Small intestine (tissue), 7 donors: ENCODE data around the gene GPR84. TPM values are rescaled to one million over a fixed set of nuclear protein-coding genes. Genes with fewer than 3 reads are reported as not detected.

ENCODE experiments used
- DNase-seq, 2 donors: peaks; one replicate each; pipeline versions ENCODE4 v3.0.0 to v3.0.0-alpha.2; 2013
- FAIRE-seq: peaks from 2 replicates; lab custom pipeline; 2012; peaks lifted over from hg19 to GRCh38; lab: Jason Lieb, UNC
- H3K27ac ChIP-seq, 3 donors: one replicate each; pipeline ENCODE4 v1.5.1; 2013; ENCODE audit warnings: low read length in 2 of 3, mild to moderate bottlenecking in 2 of 3, control low read depth in 1 of 3, inconsistent platforms in 1 of 3, low read depth in 1 of 3, moderate library complexity in 1 of 3
- H3K27me3 ChIP-seq, 3 donors: one replicate each; pipeline ENCODE4 v1.6.1; 2013; ENCODE audit warnings: low read length in 3 of 3, inconsistent platforms in 1 of 3; ENCODE audit not compliant: control insufficient read depth in 3 of 3, insufficient read depth in 3 of 3
- H3K36me3 ChIP-seq, 3 donors: one replicate each; pipeline ENCODE4 v1.6.1; 2013; ENCODE audit warnings: low read length in 3 of 3, inconsistent platforms in 1 of 3, low read depth in 1 of 3, mild to moderate bottlenecking in 1 of 3, moderate library complexity in 1 of 3; ENCODE audit not compliant: control insufficient read depth in 3 of 3, insufficient read depth in 2 of 3
- H3K4me1 ChIP-seq, 3 donors: one replicate each; pipeline ENCODE4 v1.6.1; 2013; ENCODE audit warnings: low read length in 2 of 3, inconsistent platforms in 1 of 3, low read depth in 1 of 3, mild to moderate bottlenecking in 1 of 3, moderate library complexity in 1 of 3; ENCODE audit not compliant: control insufficient read depth in 3 of 3, insufficient read depth in 2 of 3
- H3K4me3 ChIP-seq, 3 donors: one replicate each; pipeline ENCODE4 v1.5.1; 2013; ENCODE audit warnings: low read length in 3 of 3, control low read depth in 1 of 3, inconsistent platforms in 1 of 3, low read depth in 1 of 3, mild to moderate bottlenecking in 1 of 3, moderate library complexity in 1 of 3
- H3K9me3 ChIP-seq, 2 donors: one replicate each; pipeline ENCODE4 v1.6.1; 2013; ENCODE audit warnings: low read depth in 1 of 2, low read length in 1 of 2; ENCODE audit not compliant: control insufficient read depth in 2 of 2, insufficient read depth in 1 of 2
- WGBS, 3 donors: extraction: QIAGEN DNeasy Blood & Tissue Kit; methylation state at CpG; one replicate each; pipeline ENCODE4 v1.1.7; 2013; 5-methylcytosine and 5-hydroxymethylcytosine counted together
- polyA plus RNA-seq, 4 donors: library from polyadenylated mRNA; stranded (reverse) in 3 of 4; unstranded in 1 of 4; fragments of 200-250 nt in 3 of 4; fragments of 120-200 nt in 1 of 4; gene quantifications; one replicate each; pipeline versions ENCODE4 v1.2.1 to v1.2.3, GENCODE V29; 2013
- donor health status: healthy with polysubstance abuse.
- donor health status: control.
- donor health status: control.
- donor health status: Bipolar disorder and iron deficiency.
- donor health status: healthy.

The GPR84 gene
- polyA plus RNA-seq, 4 donors, result 0.24 to 0.33 TPM; not detected in 2

DNA sequence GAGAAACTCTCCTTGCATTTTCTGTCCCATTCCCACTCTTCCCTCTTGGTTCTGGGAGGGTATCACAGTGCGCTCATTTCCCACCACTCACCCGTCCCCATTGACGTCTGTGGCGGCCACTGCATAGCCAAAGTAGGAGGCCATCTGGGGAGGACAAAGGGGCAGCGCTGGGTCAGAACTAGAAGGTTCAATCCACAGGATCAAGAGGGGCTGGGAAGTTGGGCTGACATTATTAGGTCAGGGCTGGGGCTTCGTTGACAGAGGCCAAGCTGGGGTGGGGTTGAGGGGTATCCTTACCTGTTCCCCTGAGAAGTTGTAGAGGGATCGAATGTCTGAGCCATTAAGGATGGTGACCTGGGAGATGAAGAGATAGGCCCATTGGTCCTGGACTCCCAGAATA, 41.3 kb upstream of the GPR84 start:
- no peak for DNase-seq
- no peak for FAIRE-seq
- H3K27ac ChIP-seq, result no peak overlapping the region
- H3K36me3 ChIP-seq, result peaks cover 0 to 53% (median 19%) of the 10 kb centered on the region in 3 donors
- no peak overlapping the region for H3K4me3 ChIP-seq
- H3K9me3 ChIP-seq, result no peaks in the 10 kb centered on the region
- 87 to 92% (median 91%) methylated on average over 7 of the region's 7 CpGs for WGBS, 3 donors
- no peaks in the 10 kb centered on the region for H3K4me1 ChIP-seq
- peaks cover 0 to 8% (median 0%) of the 10 kb centered on the region in 3 donors for H3K27me3 ChIP-seq

DNA sequence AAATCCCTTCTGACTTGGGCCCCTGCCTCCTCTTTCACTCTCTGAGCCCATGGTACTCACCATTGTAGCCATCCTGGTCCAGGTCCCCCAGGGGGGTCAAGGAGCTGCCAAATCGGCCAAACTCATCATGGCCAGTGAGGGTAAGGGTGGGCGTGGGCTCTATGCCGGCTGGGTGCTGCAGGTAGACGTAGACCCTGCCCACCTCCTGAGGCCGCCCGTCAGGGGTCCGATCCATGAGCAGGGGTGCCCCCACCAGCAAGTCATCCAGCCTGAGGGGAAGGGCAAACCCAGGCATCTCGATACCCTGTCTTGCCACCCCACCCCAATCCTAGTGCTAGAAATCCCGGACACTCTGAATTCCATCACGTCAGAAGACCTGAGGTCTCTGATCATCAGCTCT, 40.8 kb upstream of the GPR84 start:
- peaks cover 0 to 54% (median 18%) of the 10 kb centered on the region in 3 donors for H3K36me3 ChIP-seq
- 82 to 90% (median 84%) methylated on average over 10 of the region's 10 CpGs for WGBS, 3 donors
- no peak for FAIRE-seq
- no peaks in the 10 kb centered on the region for H3K4me1 ChIP-seq
- peaks cover 0 to 8% (median 0%) of the 10 kb centered on the region in 3 donors for H3K27me3 ChIP-seq
- DNase-seq, result no peak
- no peaks in the 10 kb centered on the region for H3K9me3 ChIP-seq
- no peak overlapping the region for H3K27ac ChIP-seq
- no peak overlapping the region for H3K4me3 ChIP-seq

DNA sequence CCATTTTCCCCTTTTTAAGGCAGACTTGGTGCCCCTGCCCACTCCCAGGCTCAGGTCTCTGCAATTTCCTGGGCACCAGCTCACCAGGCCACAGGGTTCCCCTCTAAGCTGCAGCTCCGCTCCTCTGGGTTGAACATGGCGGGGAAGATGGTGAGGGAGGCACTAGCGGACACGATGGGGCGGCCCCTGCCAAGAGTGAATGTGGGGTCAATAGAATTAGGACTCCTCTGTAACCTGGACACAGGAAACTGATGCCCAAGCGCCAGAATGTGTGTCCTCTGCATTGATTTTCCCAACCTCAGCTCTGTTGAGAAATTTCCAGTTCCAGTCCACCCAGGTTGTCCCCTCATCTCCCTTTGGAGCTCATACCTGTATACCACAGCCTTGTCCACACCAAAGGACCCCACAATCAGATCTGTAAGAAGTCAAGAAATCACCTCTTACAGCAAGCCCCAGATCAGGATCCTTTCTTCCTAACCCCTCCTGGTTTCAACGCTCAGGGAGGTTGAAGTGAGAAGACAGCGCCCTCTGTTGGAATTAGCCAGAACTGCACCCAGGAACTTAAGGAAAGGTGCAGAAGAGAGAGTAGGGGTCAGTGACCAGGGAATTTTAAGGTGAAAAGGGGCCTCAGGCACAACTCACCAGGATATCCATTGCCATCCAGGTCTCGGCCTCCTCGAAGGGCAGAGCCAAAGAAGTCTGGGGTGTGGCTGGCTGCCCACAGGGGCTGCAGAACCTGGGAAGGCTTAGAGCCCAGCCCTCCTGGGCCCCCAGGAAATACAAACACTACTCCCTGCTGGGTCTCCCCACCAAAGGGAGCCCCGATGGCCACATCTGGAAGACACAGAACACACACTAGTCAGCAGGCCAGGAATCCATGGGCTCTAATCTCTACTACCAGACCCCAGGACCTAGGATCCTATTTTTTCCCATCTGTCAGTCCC, 40.0 kb upstream of the GPR84 start:
- Histone ChIP-seq H3K36me3 (peaks cover 0 to 56% (median 17%) of the 10 kb centered on the region in 3 donors), H3K4me1 (no peaks in the 10 kb centered on the region), H3K9me3 (no peaks in the 10 kb centered on the region), H3K27ac (no peak overlapping the region), H3K4me3 (no peak overlapping the region), H3K27me3 (peaks cover 0 to 7% (median 0%) of the 10 kb centered on the region in 3 donors)
- FAIRE-seq (no peak), DNase-seq (peak; percentile 25 to 54)
- WGBS, 3 donors, result 54 to 62% (median 54%) methylated on average over 11 of the region's 11 CpGs

GRCh38 chr12:54401119-54401518, 36.8 kb upstream of the GPR84 start:
- no peak overlapping the region for H3K4me3 ChIP-seq
- H3K27me3 ChIP-seq, result peaks cover 0 to 5% (median 0%) of the 10 kb centered on the region in 3 donors
- 89 to 94% (median 93%) methylated on average over 2 of the region's 2 CpGs for WGBS, 3 donors
- no peak for DNase-seq
- no peaks in the 10 kb centered on the region for H3K9me3 ChIP-seq
- FAIRE-seq, result no peak
- no peaks in the 10 kb centered on the region for H3K4me1 ChIP-seq
- H3K27ac ChIP-seq, result no peak overlapping the region
- peaks cover 0 to 52% (median 9%) of the 10 kb centered on the region in 3 donors for H3K36me3 ChIP-seq

DNA sequence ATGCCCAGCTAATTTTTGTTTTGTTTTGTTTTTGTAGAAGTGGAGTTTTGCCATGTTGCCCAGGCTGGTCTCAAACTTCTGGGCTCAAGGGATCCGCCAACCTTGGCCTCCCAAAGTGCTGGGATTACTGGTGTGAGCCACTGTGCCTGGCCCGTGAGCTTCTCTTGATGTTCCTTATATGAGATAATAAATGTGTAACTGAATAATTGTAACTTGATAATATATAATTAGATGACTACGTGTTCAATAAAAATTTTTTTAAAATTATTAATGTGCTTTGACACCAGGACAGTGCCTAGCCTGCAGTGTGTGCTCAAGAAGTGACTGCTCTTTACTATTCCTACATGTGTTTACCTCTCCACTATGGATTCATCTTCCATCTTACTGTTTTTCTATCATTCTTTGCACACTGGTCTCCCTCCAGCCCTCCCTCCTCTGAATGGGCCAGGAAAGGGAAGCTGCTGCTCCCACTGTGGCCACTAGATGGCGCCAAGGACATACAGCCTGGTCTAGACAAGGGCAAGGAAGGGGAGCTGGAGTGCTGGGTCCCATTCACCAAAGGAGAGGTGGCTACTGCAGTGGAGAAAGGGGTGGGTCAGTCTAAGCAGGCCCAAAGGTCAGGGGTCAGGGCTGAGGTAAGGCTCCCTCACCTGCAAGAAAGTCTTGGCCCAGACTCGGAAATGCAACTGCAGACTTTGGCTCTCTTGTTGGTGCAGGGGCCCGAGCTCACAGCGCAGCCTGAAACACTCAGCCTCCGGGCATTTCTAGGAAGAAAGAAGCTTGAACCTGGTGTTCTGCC, 34.9 kb upstream of the GPR84 start:
- FAIRE-seq (no peak), DNase-seq (peak; percentile 73 to 86)
- Histone ChIP-seq H3K27me3 (no peaks in the 10 kb centered on the region), H3K27ac (no peak overlapping the region), H3K36me3 (peaks cover 0 to 54% (median 6%) of the 10 kb centered on the region in 3 donors), H3K4me3 (no peak overlapping the region), H3K4me1 (no peaks in the 10 kb centered on the region), H3K9me3 (no peaks in the 10 kb centered on the region)
- 57 to 68% (median 63%) methylated on average over 8 of the region's 8 CpGs for WGBS, 3 donors

GRCh38 chr12:54398218-54398617, 33.9 kb upstream of the GPR84 start:
- whole genome bisulfite sequencing, 3 donors, result 92 to 93% (median 93%) methylated on average over 2 of the region's 2 CpGs
- H3K4me3 ChIP-seq, result no peak overlapping the region
- H3K27ac ChIP-seq, result no peak overlapping the region
- no peak for DNase-seq
- no peaks in the 10 kb centered on the region for H3K27me3 ChIP-seq
- H3K9me3 ChIP-seq, result no peaks in the 10 kb centered on the region
- peaks cover 0 to 46% (median 3%) of the 10 kb centered on the region in 3 donors for H3K36me3 ChIP-seq
- no peaks in the 10 kb centered on the region for H3K4me1 ChIP-seq
- no peak for FAIRE-seq

DNA sequence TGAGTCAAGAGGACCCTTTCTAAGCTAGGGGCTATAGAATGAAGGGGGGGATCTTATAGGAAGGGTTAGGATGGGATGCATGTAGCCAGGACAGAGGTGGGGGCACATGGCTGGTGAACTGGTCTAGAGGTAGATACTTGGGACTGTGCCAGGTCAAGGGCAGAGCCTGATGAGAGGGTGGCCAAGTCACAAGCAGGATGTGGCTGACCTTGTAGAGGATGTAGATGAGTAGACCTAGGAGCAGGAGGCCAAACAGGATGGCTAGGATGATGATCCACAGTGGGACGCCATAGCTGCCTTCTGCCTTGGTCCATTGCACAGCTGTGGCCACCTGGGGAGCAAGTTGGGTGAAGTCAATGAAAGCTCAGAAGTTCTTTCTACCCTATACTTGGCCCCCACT, 32.9 kb upstream of the GPR84 start:
- Histone ChIP-seq H3K27me3 (peaks cover 0 to 6% (median 0%) of the 10 kb centered on the region in 3 donors), H3K4me1 (no peaks in the 10 kb centered on the region), H3K4me3 (no peak overlapping the region), H3K27ac (no peak overlapping the region), H3K36me3 (peaks cover 0 to 41% (median 3%) of the 10 kb centered on the region in 3 donors), H3K9me3 (no peaks in the 10 kb centered on the region)
- 79 to 97% (median 94%) methylated on average over 1 of the region's 1 CpG for WGBS, 3 donors
- FAIRE-seq (no peak), DNase-seq (no peak)

- H3K36me3 ChIP-seq, result peaks cover 0 to 27% (median 3%) of the 10 kb centered on the region in 3 donors
- FAIRE-seq (no peak), DNase-seq (no peak)
These were observed 31.3 kb upstream of the GPR84 start for GRCh38 chr12:54395545-54395944.

More at GRCh38 chr12:54395545-54395944, 31.3 kb upstream of the GPR84 start:
- Histone ChIP-seq H3K4me3 (no peak overlapping the region), H3K27me3 (peaks cover 0 to 9% (median 0%) of the 10 kb centered on the region in 3 donors), H3K27ac (no peak overlapping the region), H3K4me1 (peaks cover 0 to 9% (median 2%) of the 10 kb centered on the region in 3 donors), H3K9me3 (no peaks in the 10 kb centered on the region)
